Glutamatergic neuron (in vitro differentiated cells): Measurements from ENCODE around the gene KRTAP10-9. TPM values are rescaled to one million over a fixed set of nuclear protein-coding genes. Genes with fewer than 3 reads are reported as not detected.
"Not testable (repeated sequence)": the region's sequence is repeated elsewhere in the genome, so short reads cannot be mapped to it uniquely, and the experiment has no call there.

Source experiments
- DNase-seq: peaks from one replicate; pipeline ENCODE4 v3.0.0; 2022
- H3K27ac Mint-ChIP-seq: one replicate; pipeline ENCODE4 v1.8.0; 2020; ENCODE audit warnings: mild to moderate bottlenecking, mixed read lengths, inconsistent platforms; ENCODE audit not compliant: unreplicated experiment
- H3K27me3 Mint-ChIP-seq: one replicate; pipeline ENCODE4 v1.8.0; 2020; ENCODE audit warnings: mild to moderate bottlenecking, moderate library complexity, mixed read lengths, inconsistent platforms; ENCODE audit not compliant: unreplicated experiment
- H3K36me3 Mint-ChIP-seq: one replicate; pipeline ENCODE4 v1.8.0; 2020; ENCODE audit warnings: mild to moderate bottlenecking, mixed read lengths, inconsistent platforms; ENCODE audit not compliant: unreplicated experiment
- H3K4me1 Mint-ChIP-seq: one replicate; pipeline ENCODE4 v1.8.0; 2020; ENCODE audit warnings: mild to moderate bottlenecking, low read depth, mixed read lengths, inconsistent platforms; ENCODE audit not compliant: unreplicated experiment
- H3K4me3 Mint-ChIP-seq: one replicate; pipeline ENCODE4 v1.8.0; 2020; ENCODE audit warnings: mild to moderate bottlenecking, mixed read lengths, inconsistent platforms; ENCODE audit not compliant: unreplicated experiment
- H3K9me3 Mint-ChIP-seq: one replicate; pipeline ENCODE4 v1.8.0; 2020; ENCODE audit warnings: mild to moderate bottlenecking, moderate library complexity, mixed read lengths, inconsistent platforms; ENCODE audit not compliant: unreplicated experiment
- CTCF ChIP-seq: fragments of 200-600 bp; sonication (generic); IDR thresholded peaks from one replicate; pipeline ENCODE4 v1.5.0; 2021; ENCODE audit not compliant: partially characterized antibody, unreplicated experiment
- total RNA-seq: library from RNA; stranded (reverse); fragmentation: NEBNext Ultra II Directional; extraction: Animal tissue kit (Norgen Biotek cat#: 25700); gene quantifications from one replicate; pipeline ENCODE4 v1.2.1, GENCODE V29; 2021; ENCODE audit not compliant: unreplicated experiment

The KRTAP10-9 gene
- total RNA-seq, 1 donor from 2014 or later: not detected

- peaks cover 9% of the 10 kb centered on the region for H3K4me1 Mint-ChIP-seq
- no peak overlapping the region for H3K4me3 Mint-ChIP-seq
These were observed 37.8 kb upstream of the KRTAP10-9 start for GRCh38 chr21:44589094-44589493.

GRCh38 chr21:44589586-44590305, 37.1 kb upstream of the KRTAP10-9 start:
- Mint-ChIP-seq H3K4me1 (peaks cover 9% of the 10 kb centered on the region), H3K27me3 (peaks cover 8% of the 10 kb centered on the region), H3K36me3 (peaks cover 4% of the 10 kb centered on the region), H3K9me3 (peaks cover 8% of the 10 kb centered on the region), H3K4me3 (no peak overlapping the region), H3K27ac (no peak overlapping the region)
- TF ChIP-seq CTCF: no peak
- no peak for DNase-seq

More at GRCh38 chr21:44589094-44589493, 37.8 kb upstream of the KRTAP10-9 start:
- no peak for DNase-seq
- no peak for TF ChIP-seq CTCF
- H3K27ac Mint-ChIP-seq: no peak overlapping the region
- H3K9me3 Mint-ChIP-seq: peaks cover 8% of the 10 kb centered on the region
- H3K27me3 Mint-ChIP-seq: peaks cover 8% of the 10 kb centered on the region
- peaks cover 4% of the 10 kb centered on the region for H3K36me3 Mint-ChIP-seq

GRCh38 chr21:44590311-44590721, 36.6 kb upstream of the KRTAP10-9 start:
- DNase-seq: no peak
- peaks cover 5% of the 10 kb centered on the region for H3K9me3 Mint-ChIP-seq
- H3K27ac Mint-ChIP-seq: no peak overlapping the region
- H3K27me3 Mint-ChIP-seq: peaks cover 8% of the 10 kb centered on the region
- no peak for TF ChIP-seq CTCF
- H3K4me1 Mint-ChIP-seq: peaks cover 9% of the 10 kb centered on the region
- H3K36me3 Mint-ChIP-seq: peaks cover 4% of the 10 kb centered on the region
- no peak overlapping the region for H3K4me3 Mint-ChIP-seq

GRCh38 chr21:44590897-44591800, 35.7 kb upstream of the KRTAP10-9 start:
- not testable (repeated sequence) for H3K4me3 Mint-ChIP-seq, H3K9me3 Mint-ChIP-seq, H3K27me3 Mint-ChIP-seq, H3K4me1 Mint-ChIP-seq, H3K36me3 Mint-ChIP-seq, DNase-seq
- H3K27ac Mint-ChIP-seq: peak overlapping the region; percentile 33

- H3K4me3 Mint-ChIP-seq, DNase-seq, H3K9me3 Mint-ChIP-seq, H3K36me3 Mint-ChIP-seq, H3K27me3 Mint-ChIP-seq, H3K27ac Mint-ChIP-seq, H3K4me1 Mint-ChIP-seq: not testable (repeated sequence)
These were observed 35.1 kb upstream of the KRTAP10-9 start for GRCh38 chr21:44591801-44592130.
